Measurements from ENCODE around the gene ARHGAP40. TPM values are rescaled to one million over a fixed set of nuclear protein-coding genes. Genes with fewer than 3 reads are reported as not detected.

Gene ARHGAP40
- total and polyA plus RNA-seq, 2 of the 4 experiments (the other 2 are of a cell fraction): not detected

GRCh38 chr20:38563802-38564431 lies 37.7 kb upstream of the ARHGAP40 start:
- no peak overlapping the region for H3K4me3 ChIP-seq (ENCODE audit: insufficient read depth, low read depth, low read length)
- no peak for DNase-seq
- no peak overlapping the region for H4K91ac ChIP-seq (ENCODE audit: insufficient read depth, low read depth, low read length)
- H3K56ac ChIP-seq (ENCODE audit: extremely low read depth, insufficient read depth, low read length): no peak overlapping the region
- H2AK5ac ChIP-seq (ENCODE audit: low read depth, low read length): no peak overlapping the region
- H2BK15ac ChIP-seq (ENCODE audit: low read depth, low read length): no peak overlapping the region
- in situ Hi-C loops (cut with MboI; ENCODE audit: low sequenced_read_pairs): no loop called here
- no peak overlapping the region for H3K27ac ChIP-seq (ENCODE audit: insufficient read depth, low read length)
- H3K4ac ChIP-seq (ENCODE audit: low read depth, low read length): no peak overlapping the region
- no peaks in the 10 kb centered on the region for H3K9me3 ChIP-seq (ENCODE audit: control insufficient read depth, insufficient read depth, low read length)
- TF ChIP-seq MAZ (IDR thresholded peaks at IDR 0.05; ENCODE audit: borderline replicate concordance, low read depth, low read length) (no peak), RCOR1 (IDR thresholded peaks at IDR 0.05; ENCODE audit: insufficient replicate concordance, low read length) (no peak), ELK1 (IDR thresholded peaks at IDR 0.05; ENCODE audit: borderline replicate concordance, low read depth, low read length) (no peak), RFX5 (IDR thresholded peaks at IDR 0.05; ENCODE audit: low read depth, low read length) (no peak), USF2 (IDR thresholded peaks at IDR 0.05; ENCODE audit: low read depth, low read length) (no peak), BHLHE40 (IDR thresholded peaks at IDR 0.05; ENCODE audit: low read depth, low read length) (no peak), CHD1 (IDR thresholded peaks at IDR 0.05; ENCODE audit: low read depth, low read length) (no peak), MAFK (IDR thresholded peaks at IDR 0.05; ENCODE audit: low read depth, low read length) (no peak), POLR2A (IDR thresholded peaks at IDR 0.05; ENCODE audit: low read depth, low read length) (no peak), CTCF (conservative IDR thresholded peaks at IDR 0.05; ENCODE audit: low read depth, low read length) (no peak), FOS (IDR thresholded peaks at IDR 0.05; ENCODE audit: low read depth, low read length) (no peak), RAD21 (IDR thresholded peaks at IDR 0.05; ENCODE audit: low read length) (no peak), CEBPB (IDR thresholded peaks at IDR 0.05; ENCODE audit: low read depth, low read length) (no peak), NFE2L2 (IDR thresholded peaks at IDR 0.05; ENCODE audit: low read depth, low read length) (no peak), MXI1 (IDR thresholded peaks at IDR 0.05; ENCODE audit: borderline replicate concordance, low read depth, low read length) (no peak), SMC3 (IDR thresholded peaks at IDR 0.05; ENCODE audit: low read depth, low read length) (no peak)
- no peak overlapping the region for H2BK5ac ChIP-seq (ENCODE audit: low read depth, low read length, poor library complexity, severe bottlenecking)
- H3K27me3 ChIP-seq (ENCODE audit: control insufficient read depth, insufficient read depth, low read length): no peaks in the 10 kb centered on the region
- CTCF ChIA-PET: no interaction called here
- H3K14ac ChIP-seq (replicated peaks; ENCODE audit: low read depth, low read length): no peak overlapping the region
- no peak overlapping the region for H3K18ac ChIP-seq (ENCODE audit: low read depth, low read length)
- no peak overlapping the region for H3K9ac ChIP-seq (ENCODE audit: low read depth, low read length)
- H2BK120ac ChIP-seq (ENCODE audit: low read depth, low read length): no peak overlapping the region
- no peak overlapping the region for H2AFZ ChIP-seq (replicated peaks; ENCODE audit: low read length, poor library complexity)
- H4K5ac ChIP-seq (ENCODE audit: low read depth, low read length): no peak overlapping the region
- H3K79me1 ChIP-seq (ENCODE audit: low read depth in 1 of 2, low read length in 2 of 2): peaks cover 0 to 5% of the 10 kb centered on the region in 2 experiments; a peak in 1 of 4 replicates
- H3K4me1 ChIP-seq (ENCODE audit: control insufficient read depth, insufficient read depth, low read length): no peaks in the 10 kb centered on the region
- dilution Hi-C loops (cut with HindIII; ENCODE audit: low sequenced_read_pairs, unreplicated experiment): no loop called here
- no peak overlapping the region for H2BK20ac ChIP-seq (ENCODE audit: low read depth, low read length)
- POLR2A ChIA-PET (ENCODE audit: unreplicated experiment): no interaction called here
- no peaks in the 10 kb centered on the region for H4K20me1 ChIP-seq (ENCODE audit: insufficient read depth, low read length)
- peaks cover 17% of the 10 kb centered on the region for H3K36me3 ChIP-seq (ENCODE audit: control insufficient read depth, insufficient read depth, low read length)
- no peak overlapping the region for H2AK9ac ChIP-seq (replicated peaks; ENCODE audit: low read depth, low read length, poor library complexity)
- intact Hi-C loops (cut with micrococcal nuclease): no loop called here
- WGBS, 2 experiments (ENCODE audit: extremely low coverage in 2 of 2, insufficient read length in 1 of 2): no CpG with 5 or more reads among the region's 6 CpGs
- ATAC-seq (ENCODE audit: low read depth): no peak
- H3K9me1 ChIP-seq (ENCODE audit: insufficient read depth, low read length): no peaks in the 10 kb centered on the region
- no peak overlapping the region for H3K4me2 ChIP-seq (ENCODE audit: low read depth, low read length)
- no peak overlapping the region for H4K8ac ChIP-seq (ENCODE audit: low read depth in 2 of 2, low read length in 2 of 2)
- no peak overlapping the region for H3K23ac ChIP-seq (ENCODE audit: low read depth, low read length)
- no TSS peak for BruUV-seq (replicated peaks)

Measured in IMR-90 (cell line).